Suprapubic skin (tissue), 4 donors: Measurements from ENCODE around the gene CENPW. TPM values are rescaled to one million over a fixed set of nuclear protein-coding genes. Genes with fewer than 3 reads are reported as not detected.

Source experiments
- DNase-seq, 2 donors: peaks; one replicate each; pipeline ENCODE4 v3.0.0-alpha.2; 2019; ENCODE audit warnings: low spot score in 2 of 2
- H3K27ac ChIP-seq: fragments of 200-600 bp; sonication (generic); one replicate; pipeline ENCODE4 v1.5.1; 2019
- H3K27me3 ChIP-seq: fragments of 200-600 bp; sonication (generic); one replicate; pipeline ENCODE4 v1.5.1; 2019
- H3K36me3 ChIP-seq: fragments of 200-600 bp; sonication (generic); one replicate; pipeline ENCODE4 v1.5.1; 2019
- H3K4me1 ChIP-seq: fragments of 200-600 bp; sonication (generic); one replicate; pipeline ENCODE4 v1.5.1; 2019
- H3K4me3 ChIP-seq: fragments of 200-600 bp; sonication (generic); one replicate; pipeline ENCODE4 v1.5.1; 2019; ENCODE audit warnings: mild to moderate bottlenecking
- H3K9me3 ChIP-seq: fragments of 200-600 bp; sonication (generic); one replicate; pipeline ENCODE4 v1.5.1; 2019
- CTCF ChIP-seq, 2 donors: fragments of 200-600 bp in 1 of 2; fragments of 450-650 bp in 1 of 2; sonication (generic) in 1 of 2; IDR thresholded peaks; one replicate each; pipeline ENCODE4 v1.5.1; 2016 to 2019; ENCODE audit warnings: antibody characterized with exemption in 2 of 2, mild to moderate bottlenecking in 1 of 2, moderate library complexity in 1 of 2
- EP300 ChIP-seq: sonication (generic); formaldehyde crosslinking; IDR thresholded peaks from one replicate; pipeline ENCODE4 v1.6.1; 2017; ENCODE audit warnings: antibody characterized with exemption
- POLR2A ChIP-seq, 2 donors: fragments of 450-650 bp; IDR thresholded peaks; one replicate each; pipeline ENCODE4 v1.6.1; 2017; ENCODE audit warnings: antibody characterized with exemption in 2 of 2, mild to moderate bottlenecking in 2 of 2, moderate library complexity in 2 of 2
- POLR2AphosphoS5 ChIP-seq, 3 donors: sonication (generic); formaldehyde crosslinking; IDR thresholded peaks; one replicate each; pipeline ENCODE4 v1.6.1; 2017; ENCODE audit warnings: antibody characterized with exemption in 3 of 3
- WGBS: methylation state at CpG from one replicate; pipeline ENCODE4 v1.1.5; 2018; 5-methylcytosine and 5-hydroxymethylcytosine counted together
- total RNA-seq, 4 donors: library from RNA; depleted of rRNA; stranded (reverse); fragments of >200 nt; gene quantifications; one replicate each; pipeline ENCODE4 v1.1.0, GENCODE V29; 2016

The CENPW gene
- total RNA-seq, 4 donors from 2014 or later = 1.1 TPM; not detected in 3

GRCh38 chr6:126356526-126356925 lies 16.6 kb downstream of the CENPW start:
- H3K36me3 ChIP-seq = no peaks in the 10 kb centered on the region
- H3K9me3 ChIP-seq = peaks cover 5% of the 10 kb centered on the region
- TF ChIP-seq POLR2A (IDR thresholded peaks at IDR 0.05) (no peak), CTCF (IDR thresholded peaks at IDR 0.05) (no peak), EP300 (no peak), POLR2AphosphoS5 (IDR thresholded peaks at IDR 0.05) (no peak)
- no peak overlapping the region for H3K27ac ChIP-seq
- H3K4me3 ChIP-seq = no peak overlapping the region
- no peak for DNase-seq
- no peaks in the 10 kb centered on the region for H3K27me3 ChIP-seq
- H3K4me1 ChIP-seq = no peaks in the 10 kb centered on the region

GRCh38 chr6:126359936-126360537 lies 20.1 kb downstream of the CENPW start:
- TF ChIP-seq POLR2AphosphoS5 (IDR thresholded peaks at IDR 0.05) (no peak), EP300 (no peak), CTCF (IDR thresholded peaks at IDR 0.05) (no peak), POLR2A (IDR thresholded peaks at IDR 0.05) (no peak)
- Histone ChIP-seq H3K27me3 (no peaks in the 10 kb centered on the region), H3K36me3 (no peaks in the 10 kb centered on the region), H3K4me3 (no peak overlapping the region), H3K9me3 (peaks cover 5% of the 10 kb centered on the region), H3K4me1 (no peaks in the 10 kb centered on the region), H3K27ac (no peak overlapping the region)
- WGBS = 93% methylated on average over 1 of the region's 1 CpG
- no peak for DNase-seq

GRCh38 chr6:126361832-126362440 lies 22.0 kb downstream of the CENPW start:
- 100% methylated on average over 1 of the region's 3 CpGs for WGBS
- TF ChIP-seq POLR2AphosphoS5 (IDR thresholded peaks at IDR 0.05) = no peak
- TF ChIP-seq CTCF (IDR thresholded peaks at IDR 0.05) = no peak
- TF ChIP-seq POLR2A (IDR thresholded peaks at IDR 0.05) = no peak
- no peak for TF ChIP-seq EP300
- Histone ChIP-seq H3K27ac (no peak overlapping the region), H3K4me3 (no peak overlapping the region), H3K27me3 (no peaks in the 10 kb centered on the region), H3K36me3 (no peaks in the 10 kb centered on the region), H3K9me3 (peaks cover 5% of the 10 kb centered on the region), H3K4me1 (no peaks in the 10 kb centered on the region)
- peak in 1 of 2 donors; percentile 71 for DNase-seq

GRCh38 chr6:126367849-126368248 lies 27.9 kb downstream of the CENPW start:
- Histone ChIP-seq H3K27me3 (no peaks in the 10 kb centered on the region), H3K4me1 (no peaks in the 10 kb centered on the region), H3K4me3 (no peak overlapping the region), H3K27ac (no peak overlapping the region), H3K9me3 (no peaks in the 10 kb centered on the region), H3K36me3 (no peaks in the 10 kb centered on the region)
- no peak for DNase-seq
- WGBS = 91% methylated on average over 4 of the region's 4 CpGs
- no peak for TF ChIP-seq EP300
- no peak for TF ChIP-seq POLR2A (IDR thresholded peaks at IDR 0.05)
- TF ChIP-seq CTCF (IDR thresholded peaks at IDR 0.05) = no peak

- no peak overlapping the region for H3K4me3 ChIP-seq
- H3K27me3 ChIP-seq = no peaks in the 10 kb centered on the region
- H3K9me3 ChIP-seq = no peaks in the 10 kb centered on the region
- H3K27ac ChIP-seq = no peak overlapping the region
- 91% methylated on average over 2 of the region's 2 CpGs for WGBS
- no peak for TF ChIP-seq POLR2A (IDR thresholded peaks at IDR 0.05)
- TF ChIP-seq CTCF (IDR thresholded peaks at IDR 0.05) = no peak
- no peak for TF ChIP-seq POLR2AphosphoS5 (IDR thresholded peaks at IDR 0.05)
- TF ChIP-seq EP300 = no peak
- H3K4me1 ChIP-seq = no peaks in the 10 kb centered on the region
- DNase-seq = no peak
- H3K36me3 ChIP-seq = no peaks in the 10 kb centered on the region
Observed at GRCh38 chr6:126372626-126373025, 32.7 kb downstream of the CENPW start.
